ENCODE measurements around the gene THOC6. TPM values are rescaled to one million over a fixed set of nuclear protein-coding genes. Genes with fewer than 3 reads are reported as not detected.

The THOC6 gene
- polyA plus RNA-seq, 1 experiment: 20.5 TPM

DNA sequence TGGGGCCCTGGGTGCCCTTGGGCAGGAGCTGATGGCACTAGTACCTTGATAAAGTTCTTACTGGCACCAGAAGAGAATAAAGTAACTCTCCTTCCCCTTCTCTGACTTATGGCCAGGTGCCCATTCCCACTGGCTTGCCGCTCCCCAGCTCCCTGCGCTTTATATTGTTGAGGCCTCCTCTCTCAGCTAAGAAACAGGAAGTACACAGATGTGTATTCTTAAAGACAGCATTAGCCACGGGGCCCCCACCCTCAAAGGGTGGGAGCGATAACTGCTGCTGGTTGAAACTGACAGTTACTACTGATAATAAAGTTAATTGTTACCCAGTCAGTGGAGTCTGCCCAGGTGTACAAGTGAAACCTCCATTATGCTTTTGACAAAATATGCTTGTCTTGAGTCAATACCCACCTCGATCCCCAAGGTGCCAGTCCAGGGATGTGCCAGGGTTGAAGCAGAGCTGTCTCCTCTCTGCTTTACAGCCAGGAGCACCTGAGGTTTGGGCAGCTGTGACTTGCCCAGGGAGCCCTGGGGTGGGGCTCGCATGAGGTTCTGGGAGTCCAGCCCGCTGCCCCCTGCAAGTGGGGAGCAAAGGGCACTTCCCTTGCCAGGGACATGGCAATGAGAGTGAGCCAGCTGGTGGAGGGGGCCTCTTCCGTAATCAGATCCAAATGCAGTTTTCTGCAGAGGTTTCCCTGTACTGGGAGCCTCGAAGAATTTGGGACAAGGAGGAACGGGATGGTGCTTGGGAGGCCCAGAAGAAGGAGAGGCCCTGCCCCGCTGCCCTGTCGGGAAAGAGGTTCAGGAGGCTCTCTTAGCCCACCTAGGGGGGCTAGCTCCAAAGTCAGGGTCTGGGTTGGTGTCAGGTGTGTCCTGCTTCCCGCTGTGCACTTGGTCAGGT lies 16.5 kb upstream of the THOC6 start:
- Histone ChIP-seq H3K4me3 (ENCODE audit: low read depth, low read length) (no peak overlapping the region), H3K27me3 (ENCODE audit: control insufficient read depth, insufficient read depth, low read length) (peaks cover 3% of the 10 kb centered on the region), H3K36me3 (ENCODE audit: control insufficient read depth, insufficient read depth, low read length) (no peaks in the 10 kb centered on the region)
- TF ChIP-seq CTCF (IDR thresholded peaks at IDR 0.05; ENCODE audit: insufficient read depth, low read depth, low read length): no peak
- ChIA-PET CTCF (interaction anchor here (0.8 to 2.5 kb wide), 4 partner anchors 13 to 45 kb away, joined by 3 to 11 read pairs (median 3); partner anchors contain the start of gene TNFRSF12A), POLR2A (interaction anchor here (0.7 kb wide), 1 partner anchor 14 kb away, joined by 3 read pairs; no protein-coding TSS in a partner anchor)
- DNase-seq (ENCODE audit: low read depth): no peak

GRCh38 chr16:3007957-3008689 lies 15.7 kb upstream of the THOC6 start:
- no peak for TF ChIP-seq CTCF (IDR thresholded peaks at IDR 0.05; ENCODE audit: insufficient read depth, low read depth, low read length)
- no peak for DNase-seq (ENCODE audit: low read depth)
- peaks cover 5% of the 10 kb centered on the region for H3K27me3 ChIP-seq (ENCODE audit: control insufficient read depth, insufficient read depth, low read length)
- CTCF ChIA-PET: interaction anchor here (0.8 to 2.5 kb wide), 4 partner anchors 12 to 46 kb away, joined by 3 to 11 read pairs (median 3); partner anchors contain the start of gene TNFRSF12A
- POLR2A ChIA-PET: interaction anchor here (0.7 kb wide), 1 partner anchor 13 kb away, joined by 3 read pairs; no protein-coding TSS in a partner anchor
- H3K4me3 ChIP-seq (ENCODE audit: low read depth, low read length): no peak overlapping the region
- H3K36me3 ChIP-seq (ENCODE audit: control insufficient read depth, insufficient read depth, low read length): no peaks in the 10 kb centered on the region

DNA sequence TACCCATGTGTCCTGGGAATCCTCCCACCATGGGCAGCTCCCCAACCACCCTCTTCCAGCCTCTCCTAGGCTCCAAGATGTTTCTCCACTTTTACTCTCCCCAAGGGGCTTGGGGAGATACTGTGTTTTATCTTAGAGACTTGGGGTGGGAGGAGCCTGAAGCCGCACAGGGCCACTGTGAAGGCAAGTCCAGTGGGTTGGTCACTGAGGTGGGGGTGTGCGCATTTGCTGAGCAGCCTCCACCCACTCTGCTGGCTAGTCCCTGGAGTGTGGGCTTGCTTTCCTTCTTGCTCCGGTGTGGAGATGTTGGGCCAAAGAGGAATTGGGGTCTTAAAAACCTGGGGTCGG lies 15.2 kb upstream of the THOC6 start:
- ChIA-PET CTCF (interaction anchor here (1.1 to 2.5 kb wide), 2 partner anchors 23 to 47 kb away, joined by 3 to 11 read pairs; no protein-coding TSS in a partner anchor), POLR2A (no interaction called here)
- TF ChIP-seq CTCF (IDR thresholded peaks at IDR 0.05; ENCODE audit: insufficient read depth, low read depth, low read length): no peak
- H3K4me3 ChIP-seq (ENCODE audit: low read depth, low read length): no peak overlapping the region
- DNase-seq (ENCODE audit: low read depth): no peak
- peaks cover 5% of the 10 kb centered on the region for H3K27me3 ChIP-seq (ENCODE audit: control insufficient read depth, insufficient read depth, low read length)
- H3K36me3 ChIP-seq (ENCODE audit: control insufficient read depth, insufficient read depth, low read length): no peaks in the 10 kb centered on the region

DNA sequence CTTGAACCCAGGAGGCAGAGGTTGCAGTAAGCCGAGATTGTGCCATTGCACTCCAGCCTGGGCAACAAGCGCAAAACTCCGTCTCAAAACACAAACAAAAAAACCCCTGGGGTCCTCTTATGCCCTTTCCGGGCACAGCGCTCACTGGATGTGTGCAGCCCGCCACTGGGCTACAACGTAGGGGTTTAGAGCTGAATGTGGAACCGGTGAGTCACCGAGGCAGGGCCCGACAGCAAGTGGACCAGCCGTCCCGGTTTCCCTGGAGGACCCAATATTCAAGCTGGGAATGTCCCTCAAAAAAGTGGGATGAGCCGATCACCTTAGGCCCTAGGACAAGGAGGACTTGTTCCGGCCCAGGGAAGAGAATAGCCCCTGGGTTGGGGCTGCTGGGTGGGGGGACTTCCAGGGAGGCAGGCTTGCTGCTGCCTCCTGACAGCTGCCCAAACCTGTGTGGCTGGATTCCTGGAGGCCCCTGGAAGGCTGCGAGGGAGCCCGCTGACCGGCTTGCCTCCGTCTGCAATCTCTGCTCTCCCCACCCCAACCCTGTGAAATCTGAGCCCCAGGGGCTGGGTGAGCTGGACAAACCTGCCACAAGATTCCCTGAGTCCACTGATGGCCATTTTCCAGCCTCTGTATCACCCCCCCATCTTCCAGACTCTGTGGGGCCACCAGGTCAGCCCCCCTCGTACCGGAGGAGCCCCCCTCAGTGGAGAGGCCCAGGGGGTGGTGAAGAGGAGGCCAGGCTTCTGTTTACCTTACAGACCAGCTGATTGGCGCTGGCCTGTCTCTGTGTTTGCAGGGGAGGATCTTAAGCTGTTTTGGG lies 14.1 kb upstream of the THOC6 start:
- H3K4me3 ChIP-seq (ENCODE audit: low read depth, low read length): no peak overlapping the region
- TF ChIP-seq CTCF (IDR thresholded peaks at IDR 0.05; ENCODE audit: insufficient read depth, low read depth, low read length): no peak
- H3K36me3 ChIP-seq (ENCODE audit: control insufficient read depth, insufficient read depth, low read length): no peaks in the 10 kb centered on the region
- peaks cover 5% of the 10 kb centered on the region for H3K27me3 ChIP-seq (ENCODE audit: control insufficient read depth, insufficient read depth, low read length)
- ChIA-PET CTCF (interaction anchor here (0.6 to 3.2 kb wide), 6 partner anchors 9 to 671 kb away, joined by 3 to 15 read pairs (median 5); partner anchors contain the start of gene TNFRSF12A), POLR2A (no interaction called here)
- no peak for DNase-seq (ENCODE audit: low read depth)

Measured in BJ (cell line).